Panc1 (cell line): ENCODE measurements around the gene FGFR1OP2. TPM values are rescaled to one million over a fixed set of nuclear protein-coding genes. Genes with fewer than 3 reads are reported as not detected.

Experiments
- ATAC-seq: fragments of 200-7000 bp; cut with Tn5 transposase; 2 replicates; pipeline ENCODE4 v1.9.1; 2020; ENCODE audit warnings: mild to moderate bottlenecking, moderate library complexity
- BruUV-seq: library from RNA; stranded (reverse); fragments of 400-500 nt; replicated peaks from 2 replicates; lab custom pipeline; 2021; lab: Mats Ljungman, UMichigan
- CTCF ChIA-PET: fragments of 300-600 bp; sonication (Branson Sonifier 250); formaldehyde crosslinking; loops from one replicate; lab custom pipeline; 2022; ENCODE audit warnings: antibody characterized with exemption; lab: Charles Lee
- POLR2A ChIA-PET: fragments of 300-600 bp; sonication (Branson Sonifier 250); formaldehyde crosslinking; loops from one replicate; lab custom pipeline; 2022; ENCODE audit warnings: antibody characterized with exemption; lab: Charles Lee
- DNase-seq: peaks from one replicate; pipeline ENCODE4 v3.0.0-alpha.2; 2010; ENCODE audit warnings: low read depth, low spot score
- H3K27ac ChIP-seq: 2 replicates; pipeline ENCODE4 v1.5.1; 2011; ENCODE audit warnings: mild to moderate bottlenecking, low read length, inconsistent platforms
- H3K27me3 ChIP-seq: fragments of 200-500 bp; sonication (Bioruptor generic); 2 replicates; pipeline ENCODE4 v1.6.0; 2014; ENCODE audit warnings: low read length, inconsistent platforms; ENCODE audit not compliant: control insufficient read depth, insufficient read depth
- H3K36me3 ChIP-seq: fragments of 200-500 bp; sonication (Bioruptor generic); 2 replicates; pipeline ENCODE4 v1.5.1; 2014; ENCODE audit warnings: inconsistent platforms, mild to moderate bottlenecking, low read length, moderate library complexity; ENCODE audit not compliant: control insufficient read depth, insufficient read depth
- H3K4me1 ChIP-seq: 2 replicates; pipeline ENCODE4 v1.5.1; 2011; ENCODE audit warnings: inconsistent platforms, mild to moderate bottlenecking, low read length, moderate library complexity; ENCODE audit not compliant: control insufficient read depth, insufficient read depth
- H3K4me3 ChIP-seq, 2 experiments: 2 replicates each; pipeline ENCODE4 v1.5.1; 2011 to 2012; ENCODE audit warnings: low read depth in 2 of 2, low read length in 2 of 2, mild to moderate bottlenecking in 2 of 2, inconsistent platforms in 1 of 2, moderate library complexity in 1 of 2
- H3K9me3 ChIP-seq: fragments of 200-500 bp; sonication (Bioruptor generic); 2 replicates; pipeline ENCODE4 v1.5.1; 2014; ENCODE audit warnings: low read depth, mild to moderate bottlenecking, inconsistent platforms, low read length, moderate library complexity; ENCODE audit not compliant: control insufficient read depth, insufficient read depth
- POLR2AphosphoS5 ChIP-seq: IDR thresholded peaks from 2 replicates; pipeline ENCODE4 v1.6.1; 2012; ENCODE audit warnings: mild to moderate bottlenecking, low read depth, low read length, moderate library complexity
- REST ChIP-seq, 2 experiments: IDR thresholded peaks; 2 replicates each; pipeline ENCODE4 v1.6.1; 2011 to 2012; ENCODE audit warnings: low read depth in 2 of 2, control low read depth in 1 of 2, low read length in 1 of 2, mild to moderate bottlenecking in 1 of 2, moderate library complexity in 1 of 2; ENCODE audit not compliant: insufficient read depth in 1 of 2
- SIN3A ChIP-seq: IDR thresholded peaks from 2 replicates; pipeline ENCODE4 v1.6.1; 2012; ENCODE audit warnings: low read depth, mild to moderate bottlenecking, low read length, moderate library complexity, borderline replicate concordance; ENCODE audit not compliant: insufficient read depth
- TCF7L2 ChIP-seq: IDR thresholded peaks from 2 replicates; pipeline ENCODE4 v1.6.1; 2011; ENCODE audit warnings: mild to moderate bottlenecking, low read depth, low read length, inconsistent platforms
- in situ Hi-C: cut with HindIII; loops from 2 replicates; pipeline ENCODE4 v1.10.0; 2016; ENCODE audit warnings: low sequenced_read_pairs, low pct_unique_long_range_greater_than_20kb
- intact Hi-C: fragments of 100-400 bp; cut with micrococcal nuclease; formaldehyde crosslinking; loops from one replicate; pipeline ENCODE4 v1.10.0; 2022; ENCODE audit not compliant: unreplicated experiment
- total RNA-seq: library from RNA; stranded (reverse); gene quantifications from one replicate; pipeline ENCODE4 v1.2.1, GENCODE V29; 2021; ENCODE audit not compliant: unreplicated experiment
- TF ChIP-seq, protein P1 (sequence below): fragments of 450-650 bp; IDR thresholded peaks from 2 replicates; pipeline ENCODE4 v1.5.1; 2017; ENCODE audit warnings: mild to moderate bottlenecking

Gene FGFR1OP2
- total RNA-seq, 1 experiment from 2014 or later = 60.1 TPM

DNA sequence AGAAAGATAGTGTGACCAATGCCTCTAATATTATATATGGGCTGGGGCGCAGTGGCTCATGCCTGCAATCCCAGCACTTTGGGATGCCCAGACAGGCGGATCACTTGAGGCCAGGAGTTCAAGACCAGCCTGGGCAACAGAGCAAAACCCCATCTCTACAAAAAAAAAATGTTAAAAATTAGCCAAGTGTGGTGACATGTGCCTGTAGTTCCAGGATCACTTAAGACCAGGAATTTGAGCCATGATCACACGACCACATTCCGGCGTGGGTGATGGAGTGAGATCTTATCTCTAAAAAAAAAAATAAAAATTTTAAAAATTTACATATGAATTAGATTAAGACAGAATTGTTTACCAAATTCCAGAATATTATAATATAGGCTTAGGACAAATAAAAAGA, 63.9 kb downstream of the FGFR1OP2 start:
- intact Hi-C loops = no loop called here
- no peak for TF ChIP-seq SIN3A
- TF ChIP-seq REST (IDR thresholded peaks at IDR 0.05; ENCODE audit: insufficient read depth in 1 of 2, low read depth in 2 of 2, low read length in 1 of 2) = no peak
- no peak for TF ChIP-seq POLR2AphosphoS5
- TF ChIP-seq, protein P1, sequence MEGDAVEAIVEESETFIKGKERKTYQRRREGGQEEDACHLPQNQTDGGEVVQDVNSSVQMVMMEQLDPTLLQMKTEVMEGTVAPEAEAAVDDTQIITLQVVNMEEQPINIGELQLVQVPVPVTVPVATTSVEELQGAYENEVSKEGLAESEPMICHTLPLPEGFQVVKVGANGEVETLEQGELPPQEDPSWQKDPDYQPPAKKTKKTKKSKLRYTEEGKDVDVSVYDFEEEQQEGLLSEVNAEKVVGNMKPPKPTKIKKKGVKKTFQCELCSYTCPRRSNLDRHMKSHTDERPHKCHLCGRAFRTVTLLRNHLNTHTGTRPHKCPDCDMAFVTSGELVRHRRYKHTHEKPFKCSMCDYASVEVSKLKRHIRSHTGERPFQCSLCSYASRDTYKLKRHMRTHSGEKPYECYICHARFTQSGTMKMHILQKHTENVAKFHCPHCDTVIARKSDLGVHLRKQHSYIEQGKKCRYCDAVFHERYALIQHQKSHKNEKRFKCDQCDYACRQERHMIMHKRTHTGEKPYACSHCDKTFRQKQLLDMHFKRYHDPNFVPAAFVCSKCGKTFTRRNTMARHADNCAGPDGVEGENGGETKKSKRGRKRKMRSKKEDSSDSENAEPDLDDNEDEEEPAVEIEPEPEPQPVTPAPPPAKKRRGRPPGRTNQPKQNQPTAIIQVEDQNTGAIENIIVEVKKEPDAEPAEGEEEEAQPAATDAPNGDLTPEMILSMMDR = no peak
- TF ChIP-seq TCF7L2 = no peak
- POLR2A ChIA-PET = no interaction called here
- Histone ChIP-seq H3K27me3 (no peaks in the 10 kb centered on the region), H3K4me1 (peaks cover 10% of the 10 kb centered on the region; the same call in 1 of the 2 replicates), H3K4me3 (no peak overlapping the region), H3K27ac (no peak overlapping the region), H3K9me3 (no peaks in the 10 kb centered on the region), H3K36me3 (no peaks in the 10 kb centered on the region)
- DNase-seq (no peak), ATAC-seq (no peak)
- in situ Hi-C loops = no loop called here
- CTCF ChIA-PET = interaction anchor here (1.4 kb wide), 1 partner anchor 14 kb away, joined by 5 read pairs; no protein-coding TSS in a partner anchor
- BruUV-seq = no TSS peak

DNA sequence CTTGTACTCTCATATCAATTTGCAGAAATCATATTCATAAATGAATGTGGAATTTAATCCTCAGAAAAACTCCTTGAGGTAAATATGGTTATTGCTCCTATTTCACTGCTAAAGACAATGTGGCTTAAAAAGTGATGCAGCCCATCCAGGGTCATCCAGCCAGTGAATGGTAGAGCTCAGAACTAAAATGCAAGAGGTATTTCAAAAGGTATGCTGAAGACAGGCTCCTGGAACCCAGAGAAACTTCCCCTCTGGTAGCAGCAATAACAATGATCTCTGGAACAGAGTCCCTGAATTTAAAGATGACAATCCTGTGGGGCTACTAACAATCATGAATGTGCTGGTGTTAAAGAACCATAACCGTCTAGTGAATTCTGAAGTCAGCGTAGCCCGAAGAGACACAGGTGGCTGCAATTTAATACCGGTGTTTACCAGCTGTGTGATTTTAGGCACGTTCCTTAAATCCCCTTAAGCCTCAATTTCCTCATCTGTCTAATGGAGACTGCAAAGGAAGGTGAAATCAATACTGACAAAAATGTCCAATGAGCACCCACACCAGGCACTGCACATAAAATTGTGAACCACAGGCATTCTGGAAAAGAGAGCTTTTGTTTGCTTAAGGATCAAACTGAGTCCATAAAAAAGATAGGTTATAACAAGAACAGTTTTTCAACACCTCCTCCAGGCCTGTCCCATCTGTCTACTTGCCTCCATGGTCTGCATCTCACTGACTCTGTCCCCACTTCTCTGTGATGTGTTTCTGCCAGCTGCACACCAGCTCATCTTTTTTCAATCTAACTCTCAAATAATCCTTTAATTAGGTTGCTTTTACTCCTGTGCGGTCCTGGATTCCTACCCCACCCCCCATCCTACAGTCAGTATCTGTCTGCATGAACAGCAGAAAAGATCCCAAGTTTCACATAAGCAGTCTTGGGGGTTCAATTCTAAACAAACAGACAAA, 65.4 kb downstream of the FGFR1OP2 start:
- peak; percentile 51; the same call in 1 of the 2 replicates for ATAC-seq
- H3K27ac ChIP-seq = no peak overlapping the region
- BruUV-seq = no TSS peak
- POLR2A ChIA-PET = no interaction called here
- no peaks in the 10 kb centered on the region for H3K27me3 ChIP-seq
- CTCF ChIA-PET = interaction anchor here (0.6 to 0.7 kb wide), 2 partner anchors 303 to 488 kb away, joined by 3 to 4 read pairs; no protein-coding TSS in a partner anchor
- intact Hi-C loops (no loop called here), in situ Hi-C loops (no loop called here)
- DNase-seq = no peak
- TF ChIP-seq SIN3A = no peak
- H3K9me3 ChIP-seq = no peaks in the 10 kb centered on the region
- no peaks in the 10 kb centered on the region for H3K36me3 ChIP-seq
- H3K4me3 ChIP-seq = no peak overlapping the region
- H3K4me1 ChIP-seq = peaks cover 10% of the 10 kb centered on the region; the same call in 1 of the 2 replicates
